IMR-90 (cell line): Measurements from ENCODE around the gene GAS6. TPM values are rescaled to one million over a fixed set of nuclear protein-coding genes. Genes with fewer than 3 reads are reported as not detected.
A peak's percentile ranks its signal among the peaks of the same experiment; 100 is the strongest.

Experiments used
- ATAC-seq: fragments of 200-7000 bp; cut with Tn5 transposase; 2 replicates; pipeline ENCODE4 v1.9.1; 2020; ENCODE audit warnings: low read depth, mild to moderate bottlenecking, moderate library complexity
- BruUV-seq: library from RNA; stranded (reverse); fragments of 400-500 nt; replicated peaks from 2 replicates; lab custom pipeline; 2021; lab: Mats Ljungman, UMichigan
- CTCF ChIA-PET: fragments of 300-600 bp; formaldehyde crosslinking; extraction: SDS; loops from one replicate; lab custom pipeline; 2021; ENCODE audit warnings: antibody characterized with exemption; lab: Yijun Ruan, JAX
- POLR2A ChIA-PET: fragments of 300-600 bp; sonication (Branson Sonifier 250); formaldehyde crosslinking; loops from one replicate; lab custom pipeline; 2022; ENCODE audit warnings: antibody characterized with exemption; ENCODE audit not compliant: unreplicated experiment; lab: Charles Lee
- DNase-seq: peaks from one replicate; pipeline ENCODE4 v3.0.0; 2013
- H2AFZ ChIP-seq: replicated peaks from 2 replicates; pipeline ENCODE3; 2013; ENCODE audit warnings: low read length, mild to moderate bottlenecking; ENCODE audit not compliant: poor library complexity
- H2AK5ac ChIP-seq: 2 replicates; pipeline ENCODE4 v1.6.1; 2013; ENCODE audit warnings: low read depth, low read length, inconsistent platforms
- H2AK9ac ChIP-seq: replicated peaks from 2 replicates; pipeline ENCODE3; 2013; ENCODE audit warnings: mild to moderate bottlenecking, low read depth, low read length, moderate library complexity; ENCODE audit not compliant: poor library complexity
- H2BK120ac ChIP-seq: 2 replicates; pipeline ENCODE4 v1.6.1; 2013; ENCODE audit warnings: low read depth, low read length, inconsistent platforms
- H2BK15ac ChIP-seq: 3 replicates; pipeline ENCODE4 v1.6.1; 2013; ENCODE audit warnings: low read depth, low read length, inconsistent platforms
- H2BK20ac ChIP-seq: 2 replicates; pipeline ENCODE4 v1.6.1; 2013; ENCODE audit warnings: low read depth, mild to moderate bottlenecking, inconsistent platforms, low read length, moderate library complexity
- H2BK5ac ChIP-seq: 2 replicates; pipeline ENCODE4 v1.6.1; 2013; ENCODE audit warnings: mild to moderate bottlenecking, low read depth, low read length, inconsistent platforms; ENCODE audit not compliant: poor library complexity, severe bottlenecking
- H3K14ac ChIP-seq: replicated peaks from 2 replicates; pipeline ENCODE4 v1.6.1; 2013; ENCODE audit warnings: low read depth, low read length, inconsistent platforms
- H3K18ac ChIP-seq: 2 replicates; pipeline ENCODE4 v1.6.1; 2013; ENCODE audit warnings: low read depth, low read length, control low read depth
- H3K23ac ChIP-seq: 2 replicates; pipeline ENCODE4 v1.6.1; 2013; ENCODE audit warnings: low read depth, low read length, inconsistent platforms
- H3K27ac ChIP-seq: 2 replicates; pipeline ENCODE4 v1.5.1; 2013; ENCODE audit warnings: mild to moderate bottlenecking, control low read depth, low read length; ENCODE audit not compliant: insufficient read depth
- H3K27me3 ChIP-seq: 2 replicates; pipeline ENCODE4 v1.6.1; 2013; ENCODE audit warnings: low read length; ENCODE audit not compliant: control insufficient read depth, insufficient read depth
- H3K36me3 ChIP-seq: 2 replicates; pipeline ENCODE4 v1.6.1; 2013; ENCODE audit warnings: low read length, mixed read lengths; ENCODE audit not compliant: control insufficient read depth, insufficient read depth
- H3K4ac ChIP-seq: 2 replicates; pipeline ENCODE4 v1.6.1; 2013; ENCODE audit warnings: low read depth, low read length, inconsistent platforms
- H3K4me1 ChIP-seq: 2 replicates; pipeline ENCODE4 v1.6.1; 2013; ENCODE audit warnings: low read length, mixed read lengths; ENCODE audit not compliant: control insufficient read depth, insufficient read depth
- H3K4me2 ChIP-seq: 2 replicates; pipeline ENCODE4 v1.6.1; 2013; ENCODE audit warnings: low read depth, mild to moderate bottlenecking, control low read depth, low read length, moderate library complexity
- H3K4me3 ChIP-seq: 2 replicates; pipeline ENCODE4 v1.5.1; 2013; ENCODE audit warnings: low read depth, mild to moderate bottlenecking, control low read depth, low read length, moderate library complexity; ENCODE audit not compliant: insufficient read depth
- H3K56ac ChIP-seq: 2 replicates; pipeline ENCODE4 v1.6.1; 2013; ENCODE audit warnings: low read length, inconsistent platforms; ENCODE audit not compliant: insufficient read depth; ENCODE audit errors: extremely low read depth
- H3K79me1 ChIP-seq, 2 experiments: 2 replicates each; pipeline ENCODE4 v1.6.1; 2013; ENCODE audit warnings: low read length in 2 of 2, inconsistent platforms in 1 of 2, low read depth in 1 of 2
- H3K9ac ChIP-seq: 2 replicates; pipeline ENCODE4 v1.6.1; 2013; ENCODE audit warnings: low read depth, low read length, control low read depth
- H3K9me1 ChIP-seq: 2 replicates; pipeline ENCODE4 v1.6.1; 2013; ENCODE audit warnings: low read length, inconsistent platforms; ENCODE audit not compliant: insufficient read depth
- H3K9me3 ChIP-seq: 2 replicates; pipeline ENCODE4 v1.6.1; 2013; ENCODE audit warnings: low read length; ENCODE audit not compliant: control insufficient read depth, insufficient read depth
- H4K20me1 ChIP-seq: 2 replicates; pipeline ENCODE4 v1.6.1; 2013; ENCODE audit warnings: low read length, inconsistent platforms; ENCODE audit not compliant: insufficient read depth
- H4K5ac ChIP-seq: 2 replicates; pipeline ENCODE4 v1.6.1; 2013; ENCODE audit warnings: mild to moderate bottlenecking, low read depth, low read length, control low read depth
- H4K8ac ChIP-seq, 2 experiments: 2 replicates each; pipeline ENCODE4 v1.6.1; 2013; ENCODE audit warnings: low read depth in 2 of 2, low read length in 2 of 2, control low read depth in 1 of 2, inconsistent platforms in 1 of 2
- H4K91ac ChIP-seq: 2 replicates; pipeline ENCODE4 v1.6.1; 2013; ENCODE audit warnings: low read depth, low read length, inconsistent platforms; ENCODE audit not compliant: insufficient read depth
- USF2 ChIP-seq: fragments of 150-350 bp; IDR thresholded peaks from 2 replicates; pipeline ENCODE4 v1.6.1; 2017; ENCODE audit warnings: mild to moderate bottlenecking, antibody characterized with exemption, low read length, low read depth
- WGBS, 2 experiments: methylation state at CpG; one replicate each; pipeline versions ENCODE4 v1.1.5 to v1.1.7; 2013; ENCODE audit warnings: missing lambda C conversion rate in 2 of 2; ENCODE audit not compliant: insufficient read length in 1 of 2; ENCODE audit errors: extremely low coverage in 2 of 2; 5-methylcytosine and 5-hydroxymethylcytosine counted together
- dilution Hi-C: fragments of 300-500 bp; cut with HindIII; formaldehyde crosslinking; loops from one replicate; pipeline ENCODE4 v1.14.3; 2018; ENCODE audit warnings: low sequenced_read_pairs; ENCODE audit not compliant: unreplicated experiment
- in situ Hi-C: fragments of 300-500 bp; cut with MboI; formaldehyde crosslinking; loops from 3 replicates; pipeline ENCODE4 v1.14.3; 2019; ENCODE audit warnings: low sequenced_read_pairs, inconsistent platforms, mixed read lengths
- intact Hi-C: fragments of 100-400 bp; cut with micrococcal nuclease; formaldehyde crosslinking; loops from 2 replicates; pipeline ENCODE4 v1.10.0; 2022
- polyA plus RNA-seq, 3 experiments: library from polyadenylated mRNA; depleted of rRNA; stranded (reverse); fragments of >200 nt; gene quantifications; 2 replicates each; pipeline ENCODE4 v1.2.3, GENCODE V29; 2012; ENCODE audit warnings: low replicate concordance in 1 of 3
- total RNA-seq: library from RNA; depleted of rRNA; stranded (reverse); fragments of >200 nt; gene quantifications from 2 replicates; pipeline ENCODE4 v1.2.3, GENCODE V29; 2012

GAS6 gene
- total and polyA plus RNA-seq, 2 of the 4 experiments (the other 2 are of a cell fraction) = 220 to 823 TPM

- no TSS peak for BruUV-seq
- CTCF ChIA-PET = interaction anchor here (0.5 kb wide), 1 partner anchor 245 kb away, joined by 3 read pairs; no protein-coding TSS in a partner anchor
Measured at GRCh38 chr13:113912596-113912995, 48.7 kb upstream of the GAS6 start.

More at GRCh38 chr13:113912596-113912995, 48.7 kb upstream of the GAS6 start:
- Histone ChIP-seq H4K91ac (peak overlapping the region; percentile 59; the same call in 1 of the 2 replicates), H2AK9ac (no peak overlapping the region), H3K27ac (no peak overlapping the region), H4K5ac (no peak overlapping the region), H3K4me1 (peaks cover 13% of the 10 kb centered on the region), H3K4ac (peak overlapping the region; percentile 24; the same call in 1 of the 2 replicates), H3K56ac (no peak overlapping the region), H2BK5ac (peak overlapping the region; percentile 73), H2AK5ac (no peak overlapping the region), H3K18ac (peak overlapping the region; percentile 26; the same call in 1 of the 2 replicates), H3K9me1 (peaks cover 19% of the 10 kb centered on the region), H3K79me1 (peaks cover 0 to 34% of the 10 kb centered on the region in 2 experiments; a peak in 2 of 4 replicates), H3K4me3 (no peak overlapping the region), H2BK120ac (peak overlapping the region; percentile 76), H2AFZ (no peak overlapping the region), H3K36me3 (no peaks in the 10 kb centered on the region; the same call in 1 of the 2 replicates), H3K9me3 (peaks cover 6% of the 10 kb centered on the region), H4K8ac (peak overlapping the region in 1 of 2 experiments; percentile 24; a peak in 2 of 4 replicates), H3K4me2 (no peak overlapping the region), H3K9ac (no peak overlapping the region), H4K20me1 (no peaks in the 10 kb centered on the region), H2BK15ac (no peak overlapping the region), H3K27me3 (no peaks in the 10 kb centered on the region), H3K14ac (peak overlapping the region; percentile 38; the same call in 1 of the 2 replicates), H3K23ac (no peak overlapping the region), H2BK20ac (peak overlapping the region; percentile 43; the same call in 1 of the 2 replicates)
- TF ChIP-seq USF2 = no peak
- no CpG with 5 or more reads among the region's 3 CpGs for WGBS, 2 experiments
- in situ Hi-C loops (no loop called here), intact Hi-C loops (no loop called here), dilution Hi-C loops (no loop called here)
- ATAC-seq = no peak
- no peak for DNase-seq
- POLR2A ChIA-PET = no interaction called here
